Naive B cell (primary cell): Measurements from ENCODE around the gene WRAP73. TPM values are rescaled to one million over a fixed set of nuclear protein-coding genes. Genes with fewer than 3 reads are reported as not detected.

Source experiments
- ATAC-seq, 2 donors: fragments of 150-1000 bp; cut with Tn5 transposase; 2 replicates each; pipeline ENCODE4 v1.10.0; 2021; ENCODE audit warnings: low read depth in 2 of 2, mild to moderate bottlenecking in 2 of 2, moderate library complexity in 2 of 2
- DNase-seq: peaks from one replicate; pipeline ENCODE4 v3.0.0; 2022
- H3K27ac Mint-ChIP-seq, 6 donors: one replicate each; pipeline ENCODE4 v1.8.0; 2020 to 2022; ENCODE audit warnings: mild to moderate bottlenecking in 6 of 6, mixed read lengths in 6 of 6, moderate library complexity in 5 of 6, inconsistent platforms in 2 of 6
- H3K27me3 Mint-ChIP-seq, 3 donors: one replicate each; pipeline ENCODE4 v1.8.0; 2021 to 2022; ENCODE audit warnings: mixed read lengths in 3 of 3, mild to moderate bottlenecking in 1 of 3
- H3K36me3 Mint-ChIP-seq, 2 donors: one replicate each; pipeline ENCODE4 v1.8.0; 2020 to 2022; ENCODE audit warnings: mixed read lengths in 2 of 2, inconsistent platforms in 1 of 2, mild to moderate bottlenecking in 1 of 2
- H3K4me1 Mint-ChIP-seq, 3 donors: one replicate each; pipeline ENCODE4 v1.8.0; 2020 to 2022; ENCODE audit warnings: mixed read lengths in 3 of 3, inconsistent platforms in 1 of 3, mild to moderate bottlenecking in 1 of 3, moderate library complexity in 1 of 3
- H3K4me3 Mint-ChIP-seq, 8 donors: one replicate each; pipeline ENCODE4 v1.8.0; 2020 to 2022; ENCODE audit warnings: mild to moderate bottlenecking in 8 of 8, mixed read lengths in 8 of 8, moderate library complexity in 8 of 8, inconsistent platforms in 2 of 8
- H3K9me3 Mint-ChIP-seq, 7 donors: one replicate each; pipeline ENCODE4 v1.8.0; 2020 to 2022; ENCODE audit warnings: mixed read lengths in 7 of 7, mild to moderate bottlenecking in 5 of 7, inconsistent platforms in 2 of 7, moderate library complexity in 1 of 7
- polyA plus RNA-seq, 6 donors: library from polyadenylated mRNA; unstranded; fragments of 300-500 nt; fragmentation: Illumina TruSeq; gene quantifications; one replicate each; pipeline ENCODE4 v1.2.3, GENCODE V29; 2021; ENCODE audit warnings: low read depth in 6 of 6

The WRAP73 gene
- polyA plus RNA-seq, 6 donors from 2014 or later: 23.4 to 58.3 (median 27.7) TPM

DNA sequence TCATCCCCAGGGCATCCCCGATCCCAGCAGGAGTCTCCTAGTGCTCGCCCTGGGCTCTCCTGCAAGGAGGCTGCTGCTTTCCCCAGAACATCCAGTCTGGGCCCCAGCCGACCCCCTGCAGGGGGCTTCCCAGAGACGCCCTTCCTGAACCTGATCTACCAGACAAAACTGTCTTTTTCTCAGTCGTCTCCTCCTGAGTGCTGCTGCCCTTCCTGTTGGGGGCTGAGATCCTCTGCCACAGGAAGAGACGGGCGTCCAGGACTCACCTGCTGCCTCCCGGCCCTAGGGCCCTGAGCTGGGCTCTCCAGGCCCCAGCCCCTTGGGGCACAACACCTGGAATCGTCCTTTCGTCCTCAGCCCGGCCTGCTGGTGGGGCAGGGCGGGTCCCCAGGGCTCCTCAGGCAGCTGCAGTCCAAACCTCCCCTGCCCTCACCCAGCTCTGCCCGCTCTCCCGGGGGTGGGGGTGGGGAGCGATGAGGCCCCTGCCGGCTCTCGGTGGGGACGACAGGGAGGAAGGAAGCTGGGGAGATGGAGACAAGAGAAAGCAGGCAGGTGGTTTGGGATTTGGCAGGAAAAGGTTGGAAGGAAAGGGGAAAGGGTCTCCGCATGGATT lies 39.3 kb upstream of the WRAP73 start:
- Mint-ChIP-seq H3K27ac (peak overlapping the region in 1 of 6 donors; percentile 78), H3K36me3 (no peaks in the 10 kb centered on the region), H3K27me3 (peaks cover 5 to 9% (median 8%) of the 10 kb centered on the region in 3 donors), H3K9me3 (no peaks in the 10 kb centered on the region), H3K4me3 (no peak overlapping the region), H3K4me1 (peaks cover 0 to 4% (median 0%) of the 10 kb centered on the region in 3 donors)
- DNase-seq (no peak), ATAC-seq (no peak)

GRCh38 chr1:3688356-3689137 lies 38.6 kb upstream of the WRAP73 start:
- Mint-ChIP-seq H3K4me1 (peaks cover 0 to 4% (median 0%) of the 10 kb centered on the region in 3 donors), H3K4me3 (no peak overlapping the region), H3K36me3 (no peaks in the 10 kb centered on the region), H3K27ac (peak overlapping the region in 2 of 6 donors; percentile 60 to 78), H3K9me3 (no peaks in the 10 kb centered on the region), H3K27me3 (peaks cover 5 to 12% (median 10%) of the 10 kb centered on the region in 3 donors)
- ATAC-seq: no peak
- DNase-seq: no peak

DNA sequence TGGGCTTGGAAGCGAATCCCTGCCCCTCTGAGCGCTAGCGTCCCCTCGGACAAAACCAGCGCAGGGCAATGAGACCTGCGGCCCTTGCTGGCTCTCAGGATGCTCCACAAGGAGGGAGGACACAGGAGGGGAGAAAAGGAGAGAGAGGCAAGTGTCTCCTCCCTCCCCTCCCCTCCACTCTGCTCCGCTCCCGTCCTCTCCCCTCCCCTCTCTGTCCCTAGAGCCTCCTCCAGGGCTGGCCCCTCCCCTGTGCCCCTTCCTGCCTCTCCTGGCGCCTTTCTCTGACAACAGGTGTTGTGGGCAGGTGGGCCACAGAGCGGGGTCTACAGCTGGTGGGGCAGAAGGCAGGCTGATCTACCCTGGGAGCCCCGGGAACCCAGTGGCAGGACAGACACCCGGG lies 37.6 kb upstream of the WRAP73 start:
- DNase-seq: no peak
- Mint-ChIP-seq H3K4me1 (peaks cover 0 to 4% (median 0%) of the 10 kb centered on the region in 3 donors), H3K36me3 (no peaks in the 10 kb centered on the region), H3K4me3 (no peak overlapping the region), H3K27me3 (peaks cover 10 to 22% (median 19%) of the 10 kb centered on the region in 3 donors), H3K27ac (no peak overlapping the region), H3K9me3 (no peaks in the 10 kb centered on the region)
- ATAC-seq: no peak

- H3K27ac Mint-ChIP-seq: no peak overlapping the region
Measured at GRCh38 chr1:3685906-3686305, 36.0 kb upstream of the WRAP73 start.

DNA sequence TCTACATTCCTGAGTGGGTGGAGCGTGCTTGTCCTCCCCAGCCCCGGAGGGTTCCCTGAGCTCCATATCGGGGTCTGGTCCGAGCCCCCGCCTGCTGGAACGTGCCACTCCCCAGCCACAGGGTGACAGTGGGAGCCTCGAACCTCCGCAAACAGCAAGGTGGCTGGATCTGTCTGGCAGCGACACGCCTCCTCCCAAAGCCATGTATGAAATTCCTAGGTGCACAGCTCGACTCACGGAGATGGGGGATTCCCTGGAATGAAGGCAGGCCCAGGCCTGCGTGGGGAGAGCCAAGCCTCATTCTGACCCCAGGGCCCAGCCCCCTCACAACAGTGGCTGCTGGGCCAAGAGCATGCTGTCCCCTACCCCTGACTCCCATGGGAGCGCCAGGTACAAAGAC lies 35.3 kb upstream of the WRAP73 start:
- no peak overlapping the region for H3K27ac Mint-ChIP-seq
- ATAC-seq (no peak), DNase-seq (no peak)
- peaks cover 0 to under 1% of the 10 kb centered on the region in 2 donors for H3K36me3 Mint-ChIP-seq
- H3K27me3 Mint-ChIP-seq: peaks cover 5 to 27% (median 20%) of the 10 kb centered on the region in 3 donors
- no peak overlapping the region for H3K4me3 Mint-ChIP-seq
- no peaks in the 10 kb centered on the region for H3K9me3 Mint-ChIP-seq
- H3K4me1 Mint-ChIP-seq: peaks cover 0 to 4% (median 0%) of the 10 kb centered on the region in 3 donors

More at GRCh38 chr1:3685906-3686305, 36.0 kb upstream of the WRAP73 start:
- Mint-ChIP-seq H3K4me1 (peaks cover 0 to 4% (median 0%) of the 10 kb centered on the region in 3 donors), H3K27me3 (peaks cover 5 to 22% (median 19%) of the 10 kb centered on the region in 3 donors), H3K36me3 (no peaks in the 10 kb centered on the region), H3K9me3 (no peaks in the 10 kb centered on the region), H3K4me3 (no peak overlapping the region)
- DNase-seq (no peak), ATAC-seq (no peak)

GRCh38 chr1:3683992-3684391 lies 34.1 kb upstream of the WRAP73 start:
- Mint-ChIP-seq H3K9me3 (peaks cover 0 to 6% (median 0%) of the 10 kb centered on the region in 7 donors), H3K4me3 (no peak overlapping the region), H3K27ac (no peak overlapping the region), H3K36me3 (peaks cover 0 to 13% of the 10 kb centered on the region in 2 donors), H3K4me1 (peaks cover 6 to 15% (median 12%) of the 10 kb centered on the region in 3 donors), H3K27me3 (peaks cover 5 to 38% (median 32%) of the 10 kb centered on the region in 3 donors)
- no peak for ATAC-seq
- DNase-seq: no peak

- H3K27me3 Mint-ChIP-seq: peaks cover 5 to 37% (median 31%) of the 10 kb centered on the region in 3 donors
- peaks cover 0 to 6% (median 0%) of the 10 kb centered on the region in 7 donors for H3K9me3 Mint-ChIP-seq
- H3K36me3 Mint-ChIP-seq: peaks cover 0 to 13% of the 10 kb centered on the region in 2 donors
- H3K27ac Mint-ChIP-seq: peak overlapping the region in 2 of 6 donors; percentile 69 to 88
- ATAC-seq: no peak
- H3K4me1 Mint-ChIP-seq: peaks cover 11 to 20% (median 17%) of the 10 kb centered on the region in 3 donors
- no peak for DNase-seq
- peak overlapping the region in 1 of 8 donors; percentile 37 for H3K4me3 Mint-ChIP-seq
Measured at GRCh38 chr1:3683197-3683596, 33.3 kb upstream of the WRAP73 start.

- Mint-ChIP-seq H3K4me3 (peak overlapping the region in 1 of 8 donors; percentile 33), H3K9me3 (peaks cover 0 to 6% (median 0%) of the 10 kb centered on the region in 7 donors), H3K36me3 (peaks cover 0 to 13% of the 10 kb centered on the region in 2 donors), H3K27ac (peak overlapping the region in 1 of 6 donors; percentile 72), H3K27me3 (peaks cover 5 to 30% (median 24%) of the 10 kb centered on the region in 3 donors), H3K4me1 (peaks cover 22 to 31% (median 22%) of the 10 kb centered on the region in 3 donors)
- ATAC-seq (no peak), DNase-seq (no peak)
Measured at GRCh38 chr1:3681898-3682806, 32.2 kb upstream of the WRAP73 start.

GRCh38 chr1:3681231-3681897 lies 31.5 kb upstream of the WRAP73 start:
- Mint-ChIP-seq H3K4me1 (peaks cover 28 to 38% (median 30%) of the 10 kb centered on the region in 3 donors), H3K9me3 (peaks cover 0 to 6% (median 0%) of the 10 kb centered on the region in 7 donors), H3K4me3 (no peak overlapping the region), H3K27me3 (peaks cover 5 to 30% (median 24%) of the 10 kb centered on the region in 3 donors), H3K36me3 (peaks cover 0 to 13% of the 10 kb centered on the region in 2 donors), H3K27ac (no peak overlapping the region)
- DNase-seq (no peak), ATAC-seq (no peak)

DNA sequence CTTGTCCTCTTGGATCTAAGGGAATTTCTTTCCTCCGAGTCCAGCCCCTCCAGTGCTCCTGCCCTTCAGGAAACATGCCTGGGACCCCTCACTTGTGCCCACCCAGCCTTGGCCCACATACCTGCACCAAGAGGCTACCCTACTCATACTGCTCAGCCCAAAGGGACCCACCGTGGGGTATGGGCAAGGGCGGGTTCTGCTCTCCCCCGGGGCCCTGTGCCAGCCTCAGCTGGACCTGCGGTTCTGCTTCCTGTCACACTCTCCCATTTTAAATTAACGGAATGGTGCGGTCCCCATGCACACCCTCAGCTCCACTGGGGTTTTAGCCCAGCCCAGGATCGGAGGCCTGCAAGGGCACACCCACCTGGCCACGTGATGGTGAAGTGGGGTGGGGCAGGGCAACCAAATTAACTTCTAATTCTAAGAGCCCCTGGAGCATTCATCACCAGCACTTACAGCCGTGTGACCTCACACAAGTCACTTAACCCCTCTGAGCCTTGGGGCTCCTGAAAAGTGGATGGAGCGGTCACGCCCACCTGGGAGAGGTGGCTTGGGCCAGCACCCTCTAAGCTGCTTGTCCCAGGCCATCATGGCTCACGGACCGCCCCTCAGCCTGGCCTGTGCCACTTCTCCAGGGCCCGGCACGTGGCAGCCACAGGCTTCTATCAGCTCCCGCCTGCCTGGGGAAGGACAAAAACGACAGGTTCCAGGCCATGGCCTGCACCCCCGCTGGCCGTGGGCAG lies 30.8 kb upstream of the WRAP73 start:
- Mint-ChIP-seq H3K27ac (peak overlapping the region in 2 of 6 donors; percentile 12 to 93), H3K36me3 (peaks cover 0 to 13% of the 10 kb centered on the region in 2 donors), H3K27me3 (peaks cover 5 to 30% (median 24%) of the 10 kb centered on the region in 3 donors), H3K9me3 (peaks cover 0 to 6% (median 0%) of the 10 kb centered on the region in 7 donors), H3K4me3 (peak overlapping the region in 4 of 8 donors; percentile 16 to 87 (median 59)), H3K4me1 (peaks cover 33 to 44% (median 37%) of the 10 kb centered on the region in 3 donors)
- ATAC-seq (peak; percentile 14 to 50), DNase-seq (no peak)

GRCh38 chr1:3679799-3680453 lies 30.0 kb upstream of the WRAP73 start:
- Mint-ChIP-seq H3K27me3 (peaks cover 5 to 30% (median 24%) of the 10 kb centered on the region in 3 donors), H3K27ac (peak overlapping the region in 3 of 6 donors; percentile 17 to 86 (median 33)), H3K36me3 (peaks cover 0 to 13% of the 10 kb centered on the region in 2 donors), H3K4me1 (peaks cover 34 to 49% (median 42%) of the 10 kb centered on the region in 3 donors), H3K9me3 (peaks cover 0 to 6% (median 0%) of the 10 kb centered on the region in 7 donors), H3K4me3 (peak overlapping the region in 5 of 8 donors; percentile 6 to 87 (median 76))
- ATAC-seq (no peak), DNase-seq (no peak)
